GM15510 (cell line): ENCODE measurements around the gene UXT.

Source experiments
- POLR2A ChIP-seq: IDR thresholded peaks from 3 replicates; pipeline ENCODE4 v1.6.1; 2011; ENCODE audit warnings: borderline replicate concordance; ENCODE audit not compliant: insufficient read length; ENCODE audit errors: extremely low read depth

The UXT gene

GRCh38 chrX:47608130-47608810 is 50.7 kb downstream of the UXT start:
- no peak for TF ChIP-seq POLR2A

- TF ChIP-seq POLR2A, result no peak
Measured at GRCh38 chrX:47607091-47607490, 51.9 kb downstream of the UXT start.

DNA sequence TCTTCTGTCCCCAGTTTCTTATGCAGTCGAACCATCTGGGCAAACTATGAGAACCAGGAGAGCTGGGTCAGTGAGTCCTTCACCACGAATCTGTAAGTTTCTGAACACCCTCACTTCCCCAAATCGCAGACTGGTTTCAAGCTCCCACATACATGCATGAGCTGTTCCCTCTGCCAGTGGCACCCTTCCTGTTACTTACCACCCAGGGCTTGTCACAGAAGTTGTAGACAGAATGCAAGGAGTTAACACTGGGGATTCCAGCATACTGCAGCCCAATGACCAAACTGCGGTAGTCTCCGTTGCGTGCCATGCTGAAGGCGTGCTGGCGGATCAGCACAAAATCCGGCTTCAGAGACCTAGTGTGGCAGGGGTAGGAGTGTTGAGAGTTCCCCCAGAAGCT is 54.0 kb downstream of the UXT start:
- no peak for TF ChIP-seq POLR2A
